Ishikawa (cell line): ENCODE results near the gene RMDN2.

ENCODE experiments used
- CEBPB ChIP-seq: IDR thresholded peaks from 2 replicates; pipeline ENCODE4 v1.6.1; 2012
- CREB1 ChIP-seq: IDR thresholded peaks from 2 replicates; pipeline ENCODE4 v1.6.1; 2012; ENCODE audit warnings: low read depth
- EGR1 ChIP-seq: IDR thresholded peaks from 2 replicates; pipeline ENCODE4 v1.6.1; 2012
- EP300 ChIP-seq: IDR thresholded peaks from 2 replicates; pipeline ENCODE4 v1.6.1; 2012; ENCODE audit warnings: borderline replicate concordance
- FOXM1 ChIP-seq: IDR thresholded peaks from 2 replicates; pipeline ENCODE4 v1.6.1; 2012; ENCODE audit warnings: low read depth, borderline replicate concordance
- NFIC ChIP-seq: IDR thresholded peaks from 2 replicates; pipeline ENCODE4 v1.6.1; 2012
- RAD21 ChIP-seq: IDR thresholded peaks from 2 replicates; pipeline ENCODE4 v1.6.1; 2012; ENCODE audit warnings: low read depth
- REST ChIP-seq: IDR thresholded peaks from 2 replicates; pipeline ENCODE4 v1.6.1; 2012; ENCODE audit warnings: low read depth, mild to moderate bottlenecking
- TAF1 ChIP-seq: IDR thresholded peaks from 2 replicates; pipeline ENCODE4 v1.6.1; 2012; ENCODE audit warnings: low read depth, mild to moderate bottlenecking
- YY1 ChIP-seq: IDR thresholded peaks from 2 replicates; pipeline ENCODE4 v1.6.1; 2012; ENCODE audit warnings: low read depth
- ZBTB7A ChIP-seq: IDR thresholded peaks from 2 replicates; pipeline ENCODE4 v1.6.1; 2012; ENCODE audit warnings: low read depth
- TF ChIP-seq, protein P1 (sequence below): IDR thresholded peaks from 2 replicates; pipeline ENCODE4 v1.6.1; 2012
- TF ChIP-seq, protein P2 (sequence below): IDR thresholded peaks from 2 replicates; pipeline ENCODE4 v1.6.1; 2012

GRCh38 chr2:37925063-37925897 is at the start of gene RMDN2:
- TF ChIP-seq RAD21 (no peak; the same call in 1 of the 2 replicates), ZBTB7A (peak; percentile 90), REST (peak; percentile 62), NFIC (peak; percentile 27; the same call in 1 of the 2 replicates), CEBPB (peak; percentile 71), CREB1 (no peak), YY1 (no peak; the same call in 1 of the 2 replicates), EGR1 (0 out of 2 replicates have a peak, but pooled peaks have one; percentile 20), EP300 (peak; percentile 14), TAF1 (peak; percentile 78; the same call in 1 of the 2 replicates), FOXM1 (no peak)
- TF ChIP-seq, protein P1, sequence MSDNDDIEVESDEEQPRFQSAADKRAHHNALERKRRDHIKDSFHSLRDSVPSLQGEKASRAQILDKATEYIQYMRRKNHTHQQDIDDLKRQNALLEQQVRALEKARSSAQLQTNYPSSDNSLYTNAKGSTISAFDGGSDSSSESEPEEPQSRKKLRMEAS, result peak; percentile 81
- TF ChIP-seq, protein P2, sequence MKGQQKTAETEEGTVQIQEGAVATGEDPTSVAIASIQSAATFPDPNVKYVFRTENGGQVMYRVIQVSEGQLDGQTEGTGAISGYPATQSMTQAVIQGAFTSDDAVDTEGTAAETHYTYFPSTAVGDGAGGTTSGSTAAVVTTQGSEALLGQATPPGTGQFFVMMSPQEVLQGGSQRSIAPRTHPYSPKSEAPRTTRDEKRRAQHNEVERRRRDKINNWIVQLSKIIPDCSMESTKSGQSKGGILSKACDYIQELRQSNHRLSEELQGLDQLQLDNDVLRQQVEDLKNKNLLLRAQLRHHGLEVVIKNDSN, result 0 out of 2 replicates have a peak, but pooled peaks have one; percentile 1
